ENCODE data around the gene CYB5R2.

The CYB5R2 gene

DNA sequence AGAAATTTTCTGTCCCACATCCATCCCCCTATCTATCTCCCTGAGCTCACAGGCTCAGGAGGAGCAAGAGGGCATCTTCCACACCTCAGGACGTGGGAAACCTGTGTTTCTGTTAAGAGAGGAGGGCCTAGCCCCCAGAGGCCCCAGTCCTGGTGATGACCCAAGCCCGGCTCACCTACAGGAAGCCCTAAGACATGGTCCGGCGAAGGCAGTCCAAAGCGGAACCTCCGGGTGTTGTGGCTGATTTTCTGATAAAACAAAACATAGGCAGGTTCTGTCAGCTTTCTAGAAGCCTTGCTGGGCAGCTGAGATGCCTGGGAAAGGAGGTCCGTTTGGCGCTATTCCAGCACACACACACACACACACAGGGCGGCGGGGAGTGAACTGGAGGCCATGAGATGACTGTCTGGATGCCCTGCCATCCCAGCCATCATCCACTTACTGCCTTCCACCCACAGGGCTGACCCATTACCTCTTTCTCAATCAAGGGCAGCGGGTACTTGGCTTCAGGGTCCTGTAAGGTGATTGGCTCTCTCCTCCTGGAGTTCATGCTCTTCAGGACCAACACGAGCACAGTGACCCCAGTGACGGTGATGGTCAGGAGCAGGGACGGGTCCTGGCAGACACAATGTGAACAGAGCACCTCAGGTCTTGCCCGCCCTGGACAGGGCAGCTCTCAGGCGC, 882 bp downstream of the CYB5R2 start:
- Histone ChIP-seq H4K20me1 (no peaks in the 10 kb centered on the region), H3K9ac (no peak overlapping the region), H3K4me1 (peaks cover 0 to 46% (median 0%) of the 10 kb centered on the region in 10 experiments; a peak in 7 of 20 replicates), H3K36me3 (peaks cover 0 to 8% (median 0%) of the 10 kb centered on the region in 11 experiments; a peak in 1 of 22 replicates), H3K27ac (peak overlapping the region in 1 of 11 experiments; percentile 7; a peak in 1 of 22 replicates), H3K4me2 (peak overlapping the region in 3 of 11 experiments; percentile 23 to 69 (median 43); a peak in 4 of 22 replicates), H3K9me3 (replicated peaks in 1 of 11) (peaks cover 6 to 43% (median 16%) of the 10 kb centered on the region in 11 experiments; a peak in 19 of 22 replicates), H3K4me3 (no peak overlapping the region), H3K27me3 (no peaks in the 10 kb centered on the region)
- no peak for TF ChIP-seq Cebpa-rat (IDR thresholded peaks at IDR 0.05)

DNA sequence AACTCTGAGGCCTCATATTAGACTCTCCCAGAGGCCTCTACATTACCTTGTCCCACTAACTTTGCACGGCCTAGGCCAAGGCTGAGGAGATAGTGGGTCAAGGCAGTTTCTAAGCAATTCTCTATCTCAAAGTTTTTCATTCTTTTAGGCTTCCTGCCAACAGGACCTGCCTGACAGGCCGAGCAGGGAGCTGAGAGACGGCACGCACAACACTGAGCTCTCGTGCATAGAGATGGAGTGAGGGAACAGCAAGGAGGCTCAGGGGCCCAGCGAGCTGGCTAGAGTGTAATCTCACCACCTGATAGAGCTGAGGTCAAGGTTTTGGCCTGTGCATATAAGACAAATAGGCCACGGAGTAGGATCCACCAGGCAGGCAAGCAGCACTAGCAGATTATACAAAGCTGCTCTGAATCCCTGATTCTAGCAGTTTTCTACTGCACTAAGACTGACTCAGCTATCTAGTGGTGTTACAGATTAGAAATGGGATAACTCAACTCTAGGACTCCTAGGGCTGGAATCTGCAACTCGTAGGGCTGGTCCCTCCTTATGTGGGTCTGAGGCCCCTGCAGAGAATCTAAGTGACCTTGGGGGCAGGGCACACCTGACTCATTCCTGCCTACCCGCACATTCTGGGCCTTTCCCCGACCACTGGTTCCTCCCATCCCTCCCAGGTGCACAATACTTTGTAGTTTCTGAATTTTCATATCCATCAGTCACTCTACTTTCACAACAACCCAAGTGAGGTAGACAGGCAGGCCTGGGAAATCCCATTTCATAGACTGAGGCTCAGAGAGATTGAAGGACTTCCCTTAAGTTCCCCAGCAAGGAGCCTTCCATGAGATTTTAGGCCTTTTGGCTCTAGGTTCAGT, 1.7 kb downstream of the CYB5R2 start:
- Histone ChIP-seq H3K4me3 (no peak overlapping the region), H3K36me3 (peaks cover 0 to 13% (median 0%) of the 10 kb centered on the region in 11 experiments; a peak in 4 of 22 replicates), H3K27ac (peak overlapping the region in 2 of 11 experiments; percentile 7 to 9; a peak in 3 of 22 replicates), H3K9me3 (replicated peaks in 1 of 11) (peaks cover 0 to 34% (median 8%) of the 10 kb centered on the region in 11 experiments; a peak in 17 of 22 replicates), H3K4me2 (peak overlapping the region in 3 of 11 experiments; percentile 23 to 69 (median 43); a peak in 6 of 22 replicates), H3K4me1 (peaks cover 0 to 42% (median 0%) of the 10 kb centered on the region in 10 experiments; a peak in 7 of 20 replicates), H3K9ac (0 out of 22 replicates have a peak overlapping the region, but pooled peaks of 1 of the 11 experiments have one; percentile 0), H3K27me3 (no peaks in the 10 kb centered on the region), H4K20me1 (no peaks in the 10 kb centered on the region)
- no peak for TF ChIP-seq Cebpa-rat (IDR thresholded peaks at IDR 0.05)

DNA sequence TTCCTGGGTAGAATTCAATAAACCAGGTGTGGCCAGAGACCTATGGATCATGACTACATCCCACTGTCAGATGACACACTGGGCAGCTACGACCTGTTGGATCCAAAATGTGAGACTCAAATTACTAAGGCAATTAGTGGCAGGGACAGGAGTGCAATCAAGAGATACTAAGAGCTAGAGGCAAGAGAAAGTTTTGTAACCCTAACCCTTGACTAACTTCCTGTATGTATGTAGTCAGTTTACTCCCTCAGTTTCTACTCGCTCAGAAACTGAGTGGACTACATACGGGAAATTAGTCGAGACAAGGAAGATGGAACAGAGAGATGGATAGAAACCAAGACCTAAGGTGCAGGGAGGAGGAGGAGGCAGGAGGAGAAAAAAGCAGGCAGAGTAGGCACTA, 2.7 kb downstream of the CYB5R2 start:
- H3K4me1 ChIP-seq, result peaks cover 0 to 33% (median 0%) of the 10 kb centered on the region in 10 experiments; a peak in 6 of 20 replicates
- no peaks in the 10 kb centered on the region for H4K20me1 ChIP-seq
- H3K9ac ChIP-seq, result 0 out of 22 replicates have a peak overlapping the region, but pooled peaks of 1 of the 11 experiments have one; percentile 0
- H3K27me3 ChIP-seq, result no peaks in the 10 kb centered on the region
- no peak overlapping the region for H3K4me3 ChIP-seq
- peak overlapping the region in 2 of 11 experiments; percentile 6 to 12; a peak in 2 of 22 replicates for H3K27ac ChIP-seq
- TF ChIP-seq Cebpa-rat (IDR thresholded peaks at IDR 0.05), result no peak
- peaks cover 0 to 25% (median 6%) of the 10 kb centered on the region in 11 experiments; a peak in 13 of 22 replicates for H3K9me3 ChIP-seq (replicated peaks in 1 of 11)
- H3K36me3 ChIP-seq, result peaks cover 0 to 21% (median 0%) of the 10 kb centered on the region in 11 experiments; a peak in 4 of 22 replicates
- H3K4me2 ChIP-seq, result peak overlapping the region in 3 of 11 experiments; percentile 23 to 69 (median 43); a peak in 6 of 22 replicates

DNA sequence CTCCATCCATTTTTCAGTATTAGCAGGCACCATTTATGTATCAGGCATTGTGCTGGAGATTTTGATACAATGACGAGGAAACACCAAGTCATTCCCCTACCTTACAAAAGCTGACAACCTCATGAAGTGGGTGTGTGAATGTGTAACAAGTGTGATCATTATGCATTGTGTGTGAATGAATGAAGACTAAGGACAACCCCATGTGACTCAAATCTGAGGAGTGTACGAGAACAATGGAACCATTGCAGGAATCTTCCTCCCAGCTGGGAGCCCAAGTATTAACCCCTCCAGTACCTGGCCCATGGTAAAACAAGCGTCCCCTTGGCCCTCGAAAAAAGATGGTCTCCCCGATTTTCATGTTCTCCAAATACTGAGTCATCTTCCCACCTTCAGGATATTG, 4.4 kb downstream of the CYB5R2 start:
- H3K9me3 ChIP-seq (replicated peaks in 1 of 11), result peaks cover 0 to 11% (median 5%) of the 10 kb centered on the region in 11 experiments; a peak in 11 of 22 replicates
- H3K27me3 ChIP-seq, result no peaks in the 10 kb centered on the region
- no peak overlapping the region for H3K4me3 ChIP-seq
- no peak overlapping the region for H3K27ac ChIP-seq
- peaks cover 0 to 32% (median 0%) of the 10 kb centered on the region in 10 experiments; a peak in 6 of 20 replicates for H3K4me1 ChIP-seq
- no peak overlapping the region for H3K9ac ChIP-seq
- H3K4me2 ChIP-seq, result no peak overlapping the region
- H4K20me1 ChIP-seq, result no peaks in the 10 kb centered on the region
- no peak for TF ChIP-seq Cebpa-rat (IDR thresholded peaks at IDR 0.05)
- H3K36me3 ChIP-seq, result peaks cover 0 to 26% (median 0%) of the 10 kb centered on the region in 11 experiments; a peak in 5 of 22 replicates

DNA sequence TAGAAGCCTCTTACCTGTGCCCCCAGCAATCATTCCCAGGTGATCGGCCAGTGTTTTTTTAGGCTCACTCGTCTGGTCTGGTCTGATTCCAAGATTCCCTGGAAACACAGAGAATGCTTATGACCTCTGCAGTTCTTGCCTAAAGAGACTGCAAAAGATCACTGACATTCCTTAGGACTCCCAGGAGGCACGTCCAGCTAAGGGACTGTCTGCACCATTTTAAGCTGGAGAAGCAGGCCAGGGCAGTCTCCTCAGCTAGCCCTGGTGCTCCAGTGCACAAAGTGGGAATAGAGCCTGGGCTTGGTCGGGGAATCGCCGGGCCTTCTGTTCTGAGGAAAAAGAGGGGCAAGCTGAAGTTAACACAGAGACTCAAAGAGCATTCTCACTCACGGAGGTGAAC, 4.8 kb downstream of the CYB5R2 start:
- peaks cover 0 to 26% (median 0%) of the 10 kb centered on the region in 11 experiments; a peak in 5 of 22 replicates for H3K36me3 ChIP-seq
- H3K27ac ChIP-seq, result no peak overlapping the region
- no peaks in the 10 kb centered on the region for H3K27me3 ChIP-seq
- H3K4me2 ChIP-seq, result no peak overlapping the region
- peaks cover 0 to 32% (median 0%) of the 10 kb centered on the region in 10 experiments; a peak in 6 of 20 replicates for H3K4me1 ChIP-seq
- no peaks in the 10 kb centered on the region for H4K20me1 ChIP-seq
- H3K9ac ChIP-seq, result no peak overlapping the region
- H3K4me3 ChIP-seq, result no peak overlapping the region
- TF ChIP-seq Cebpa-rat (IDR thresholded peaks at IDR 0.05), result no peak
- H3K9me3 ChIP-seq (replicated peaks in 1 of 11), result peaks cover 0 to 6% (median under 1%) of the 10 kb centered on the region in 11 experiments; a peak in 9 of 22 replicates

DNA sequence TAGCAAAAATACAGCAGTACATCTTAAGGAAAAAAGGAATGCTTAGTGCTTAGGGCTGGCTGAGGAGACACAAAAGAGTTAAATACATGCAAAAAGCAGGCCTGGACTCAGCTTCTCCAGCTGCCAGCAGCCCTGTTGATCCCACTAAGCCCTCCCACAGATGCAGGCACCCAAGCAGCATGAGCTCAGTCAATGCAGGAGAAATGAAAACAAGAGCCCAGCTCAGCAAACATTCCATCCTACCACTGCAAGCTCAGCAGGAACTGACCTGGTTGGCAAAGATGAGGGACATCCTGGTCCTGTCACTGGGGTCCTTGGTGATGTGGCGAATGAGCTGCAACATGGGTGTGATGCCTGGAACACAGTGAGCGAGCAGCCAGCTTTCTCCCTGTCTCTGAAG, 5.8 kb downstream of the CYB5R2 start:
- Histone ChIP-seq H3K27ac (no peak overlapping the region), H3K4me2 (no peak overlapping the region), H3K4me1 (peaks cover 0 to 27% (median 0%) of the 10 kb centered on the region in 10 experiments; a peak in 6 of 20 replicates), H3K9me3 (replicated peaks in 1 of 11) (no peaks in the 10 kb centered on the region), H3K27me3 (no peaks in the 10 kb centered on the region), H3K36me3 (peaks cover 0 to 26% (median 0%) of the 10 kb centered on the region in 11 experiments; a peak in 5 of 22 replicates), H4K20me1 (no peaks in the 10 kb centered on the region), H3K4me3 (no peak overlapping the region), H3K9ac (no peak overlapping the region)
- TF ChIP-seq Cebpa-rat (IDR thresholded peaks at IDR 0.05), result no peak

DNA sequence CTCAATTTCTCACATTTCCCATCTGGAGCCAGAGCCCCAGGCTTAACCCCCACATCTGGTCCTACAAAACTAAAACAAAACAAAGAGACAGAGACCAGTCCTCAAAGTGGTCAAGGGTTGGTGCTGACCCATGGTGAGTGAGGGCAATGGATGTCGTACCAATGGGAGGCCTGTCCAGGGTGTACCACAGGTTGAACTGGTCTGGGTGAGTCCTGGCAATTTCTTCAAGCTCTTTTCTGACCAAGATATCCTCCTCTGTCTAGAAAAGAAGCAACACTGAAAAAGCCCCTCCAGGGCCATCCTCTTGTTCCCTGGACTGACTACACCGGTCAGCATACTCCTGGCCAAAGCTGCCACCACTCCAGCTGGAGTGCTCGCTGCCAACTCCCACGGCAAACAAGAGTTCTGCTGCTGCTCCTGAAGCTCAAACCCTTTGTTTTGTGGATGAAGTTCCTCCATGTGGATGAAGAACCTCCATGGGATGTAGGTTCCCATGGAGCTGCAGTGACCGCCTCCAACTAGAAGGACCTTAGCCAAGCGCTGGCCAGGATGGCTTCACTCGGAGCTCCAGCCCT, 6.9 kb downstream of the CYB5R2 start:
- TF ChIP-seq Cebpa-rat (IDR thresholded peaks at IDR 0.05), result no peak
- Histone ChIP-seq H3K27ac (no peak overlapping the region), H3K4me2 (no peak overlapping the region)

More for the DNA sequence above, 6.9 kb downstream of the CYB5R2 start:
- Histone ChIP-seq H3K9me3 (replicated peaks in 1 of 11) (no peaks in the 10 kb centered on the region), H3K4me3 (no peak overlapping the region), H3K4me1 (peaks cover 0 to 16% (median 0%) of the 10 kb centered on the region in 10 experiments; a peak in 6 of 20 replicates), H3K9ac (no peak overlapping the region), H3K27me3 (no peaks in the 10 kb centered on the region), H4K20me1 (no peaks in the 10 kb centered on the region), H3K36me3 (peaks cover 0 to 26% (median 0%) of the 10 kb centered on the region in 11 experiments; a peak in 5 of 22 replicates)
